Measurements from ENCODE around the gene ZCCHC10.
"Not testable (repeated sequence)": the region's sequence is repeated elsewhere in the genome, so short reads cannot be mapped to it uniquely, and the experiment has no call there.

Gene ZCCHC10

DNA sequence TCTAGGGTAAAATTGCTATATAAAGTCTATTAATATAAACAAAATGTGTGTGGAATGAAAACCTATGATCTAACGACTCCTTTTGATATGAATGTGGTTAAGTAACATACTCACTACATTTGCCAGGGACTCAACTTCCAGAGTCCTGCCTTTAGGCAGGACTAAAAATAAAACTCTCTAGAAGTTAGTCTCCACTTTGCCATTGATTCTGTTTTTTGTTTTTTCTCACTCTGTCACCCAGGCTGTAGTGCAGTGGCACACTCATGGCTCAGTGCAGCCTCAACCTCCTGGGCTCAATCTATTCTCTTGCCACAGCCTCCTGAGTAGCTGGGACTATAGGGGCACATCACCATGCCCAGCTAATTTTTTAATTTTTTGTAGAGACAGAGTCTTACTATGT, 30.0 kb downstream of the ZCCHC10 start:
- Mint-ChIP-seq H3K9me3 (no peaks in the 10 kb centered on the region), H3K27ac (no peak overlapping the region), H3K27me3 (ENCODE audit: low read depth, poor library complexity) (peaks cover 2% of the 10 kb centered on the region), H3K4me3 (no peak overlapping the region), H3K4me1 (no peaks in the 10 kb centered on the region), H3K36me3 (ENCODE audit: low read depth) (peaks cover 1% of the 10 kb centered on the region)
- no peak for TF ChIP-seq CTCF (IDR thresholded peaks at IDR 0.05)
- DNase-seq = no peak

- no peak overlapping the region for H3K4me3 Mint-ChIP-seq
- peaks cover 6% of the 10 kb centered on the region for H3K27me3 Mint-ChIP-seq (ENCODE audit: low read depth, poor library complexity)
- no peak overlapping the region for H3K27ac Mint-ChIP-seq
- TF ChIP-seq CTCF (IDR thresholded peaks at IDR 0.05) = no peak
- DNase-seq = no peak
- no peaks in the 10 kb centered on the region for H3K4me1 Mint-ChIP-seq
- no peaks in the 10 kb centered on the region for H3K36me3 Mint-ChIP-seq (ENCODE audit: low read depth)
- peaks cover 30% of the 10 kb centered on the region for H3K9me3 Mint-ChIP-seq
Observed at GRCh38 chr5:132987531-132988408, 38.6 kb downstream of the ZCCHC10 start.

- not testable (repeated sequence) for DNase-seq; H3K4me1 Mint-ChIP-seq; H3K36me3 Mint-ChIP-seq (ENCODE audit: low read depth); H3K27me3 Mint-ChIP-seq (ENCODE audit: low read depth, poor library complexity); H3K4me3 Mint-ChIP-seq; H3K27ac Mint-ChIP-seq
- peaks cover 43% of the 10 kb centered on the region for H3K9me3 Mint-ChIP-seq
Observed at GRCh38 chr5:132982971-132983370, 43.4 kb downstream of the ZCCHC10 start.

- H3K4me1 Mint-ChIP-seq = no peaks in the 10 kb centered on the region
- peaks cover 9% of the 10 kb centered on the region for H3K27me3 Mint-ChIP-seq (ENCODE audit: low read depth, poor library complexity)
- no peak overlapping the region for H3K4me3 Mint-ChIP-seq
- H3K27ac Mint-ChIP-seq = no peak overlapping the region
- no peak for DNase-seq
- no peak for TF ChIP-seq CTCF (IDR thresholded peaks at IDR 0.05)
- peaks cover 50% of the 10 kb centered on the region for H3K9me3 Mint-ChIP-seq
- H3K36me3 Mint-ChIP-seq (ENCODE audit: low read depth) = no peaks in the 10 kb centered on the region
Observed at GRCh38 chr5:132981288-132981687, 45.1 kb downstream of the ZCCHC10 start.

- Mint-ChIP-seq H3K4me3 (no peak overlapping the region), H3K36me3 (ENCODE audit: low read depth) (no peaks in the 10 kb centered on the region), H3K9me3 (peaks cover 55% of the 10 kb centered on the region), H3K4me1 (no peaks in the 10 kb centered on the region), H3K27ac (no peak overlapping the region), H3K27me3 (ENCODE audit: low read depth, poor library complexity) (peaks cover 9% of the 10 kb centered on the region)
- TF ChIP-seq CTCF (IDR thresholded peaks at IDR 0.05) = no peak
- no peak for DNase-seq
Observed at GRCh38 chr5:132979976-132980375, 46.4 kb downstream of the ZCCHC10 start.

DNA sequence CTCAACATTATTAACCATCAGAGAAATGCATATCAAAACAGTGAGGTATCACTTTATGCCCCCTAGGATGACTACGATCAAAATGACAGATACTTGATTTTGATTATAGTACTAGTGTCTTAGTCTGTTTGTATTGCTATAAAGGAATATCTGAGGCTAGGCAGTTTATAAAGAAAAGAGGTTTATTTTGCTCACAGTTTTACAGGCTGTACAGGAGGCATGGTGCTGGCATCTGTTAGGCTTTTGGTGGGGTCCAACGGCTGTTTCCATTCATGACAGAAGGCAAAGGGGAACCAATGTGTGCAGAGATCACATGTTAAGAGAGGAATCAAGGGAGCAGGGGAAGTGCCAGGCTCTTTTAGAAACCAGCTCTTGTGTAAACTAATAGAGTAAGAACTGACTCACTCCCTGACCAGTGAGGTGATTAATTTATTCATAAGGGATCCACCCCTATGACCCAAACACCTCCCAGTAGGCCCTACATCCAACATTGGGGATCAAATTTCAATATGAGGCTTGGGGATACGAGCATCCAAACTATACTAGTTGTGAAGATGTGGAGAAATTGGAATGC, 46.9 kb downstream of the ZCCHC10 start:
- no peak for DNase-seq
- H3K9me3 Mint-ChIP-seq = peaks cover 49% of the 10 kb centered on the region

More for the DNA sequence above, 46.9 kb downstream of the ZCCHC10 start:
- no peak overlapping the region for H3K4me3 Mint-ChIP-seq
- no peak overlapping the region for H3K27ac Mint-ChIP-seq
- H3K4me1 Mint-ChIP-seq = no peaks in the 10 kb centered on the region
- H3K36me3 Mint-ChIP-seq (ENCODE audit: low read depth) = no peaks in the 10 kb centered on the region
- no peak for TF ChIP-seq CTCF (IDR thresholded peaks at IDR 0.05)
- peaks cover 9% of the 10 kb centered on the region for H3K27me3 Mint-ChIP-seq (ENCODE audit: low read depth, poor library complexity)
